Stimulated activated naive B cell treated with anti-CD40 and anti-IgM and Interleukin-4, amounts not matched to agents 10 μg/mL and 1 μg/mL and 100 μg/mL, for 72 hours (primary cell): ENCODE measurements around the gene TMED10.
A peak's percentile ranks its signal among the peaks of the same experiment; 100 is the strongest.
"Not testable (repeated sequence)": the region's sequence is repeated elsewhere in the genome, so short reads cannot be mapped to it uniquely, and the experiment has no call there.

ENCODE experiments used
- ATAC-seq, 2 donors: fragments of 150-1000 bp; cut with Tn5 transposase; replicated peaks; 2 replicates each; pipeline ENCODE4 v1.10.0; 2021; ENCODE audit warnings: moderate library complexity in 1 of 2
- DNase-seq: peaks from one replicate; pipeline ENCODE4 v3.0.0; 2021
- H3K27ac Mint-ChIP-seq: one replicate; pipeline ENCODE4 v1.8.0; 2022; ENCODE audit warnings: mild to moderate bottlenecking, mixed read lengths
- H3K27me3 Mint-ChIP-seq, 2 donors: one replicate each; pipeline ENCODE4 v1.8.0; 2022; ENCODE audit warnings: mixed read lengths in 2 of 2
- H3K36me3 Mint-ChIP-seq, 2 donors: one replicate each; pipeline ENCODE4 v1.8.0; 2022; ENCODE audit warnings: mixed read lengths in 2 of 2, mild to moderate bottlenecking in 1 of 2
- H3K4me1 Mint-ChIP-seq, 2 donors: one replicate each; pipeline ENCODE4 v1.8.0; 2022; ENCODE audit warnings: mixed read lengths in 2 of 2, mild to moderate bottlenecking in 1 of 2
- H3K4me3 Mint-ChIP-seq, 2 donors: one replicate each; pipeline ENCODE4 v1.8.0; 2022; ENCODE audit warnings: mild to moderate bottlenecking in 2 of 2, mixed read lengths in 2 of 2, moderate library complexity in 1 of 2
- H3K9me3 Mint-ChIP-seq, 2 donors: one replicate each; pipeline ENCODE4 v1.8.0; 2022; ENCODE audit warnings: mixed read lengths in 2 of 2, mild to moderate bottlenecking in 1 of 2

The TMED10 gene

GRCh38 chr14:75184492-75184891, 8.1 kb upstream of the TMED10 start:
- Mint-ChIP-seq H3K4me3 (no peak overlapping the region), H3K27me3 (peaks cover 0 to 5% of the 10 kb centered on the region in 2 donors), H3K27ac (peak overlapping the region; percentile 20), H3K36me3 (peaks cover 0 to 3% of the 10 kb centered on the region in 2 donors), H3K9me3 (peaks cover 0 to 3% of the 10 kb centered on the region in 2 donors), H3K4me1 (peaks cover 20 to 39% of the 10 kb centered on the region in 2 donors)
- ATAC-seq (peak; percentile 64 to 65), DNase-seq (no peak)

- Mint-ChIP-seq H3K9me3 (peaks cover 0 to 3% of the 10 kb centered on the region in 2 donors), H3K4me3 (no peak overlapping the region), H3K27ac (no peak overlapping the region), H3K27me3 (peaks cover 0 to 5% of the 10 kb centered on the region in 2 donors), H3K4me1 (peaks cover 16 to 36% of the 10 kb centered on the region in 2 donors), H3K36me3 (peaks cover 0 to 3% of the 10 kb centered on the region in 2 donors)
- no peak for ATAC-seq
- DNase-seq, result no peak
These were observed 7.6 kb upstream of the TMED10 start for GRCh38 chr14:75184039-75184438.

- H3K27me3 Mint-ChIP-seq, result peaks cover 0 to 5% of the 10 kb centered on the region in 2 donors
- ATAC-seq (no peak), DNase-seq (no peak)
- H3K27ac Mint-ChIP-seq, result no peak overlapping the region
- H3K4me1 Mint-ChIP-seq, result peaks cover 8 to 28% of the 10 kb centered on the region in 2 donors
- peaks cover 0 to 2% of the 10 kb centered on the region in 2 donors for H3K36me3 Mint-ChIP-seq
- H3K4me3 Mint-ChIP-seq, result no peak overlapping the region
- peaks cover 0 to 2% of the 10 kb centered on the region in 2 donors for H3K9me3 Mint-ChIP-seq
These were observed 6.8 kb upstream of the TMED10 start for GRCh38 chr14:75183225-75183624.

- H3K27me3 Mint-ChIP-seq, result peaks cover 0 to 5% of the 10 kb centered on the region in 2 donors
- ATAC-seq (no peak), DNase-seq (no peak)
- H3K9me3 Mint-ChIP-seq, result no peaks in the 10 kb centered on the region
- H3K4me1 Mint-ChIP-seq, result peaks cover 7 to 24% of the 10 kb centered on the region in 2 donors
- H3K36me3 Mint-ChIP-seq, result no peaks in the 10 kb centered on the region
- no peak overlapping the region for H3K27ac Mint-ChIP-seq
- H3K4me3 Mint-ChIP-seq, result no peak overlapping the region
These were observed 6.4 kb upstream of the TMED10 start for GRCh38 chr14:75182821-75183220.

- not testable (repeated sequence) for DNase-seq, H3K9me3 Mint-ChIP-seq, H3K36me3 Mint-ChIP-seq, H3K27me3 Mint-ChIP-seq, H3K27ac Mint-ChIP-seq, H3K4me3 Mint-ChIP-seq, ATAC-seq
- peaks cover 10 to 21% of the 10 kb centered on the region in 2 donors for H3K4me1 Mint-ChIP-seq
These were observed 5.8 kb upstream of the TMED10 start for GRCh38 chr14:75182163-75182562.

- peaks cover 8 to 21% of the 10 kb centered on the region in 2 donors for H3K4me1 Mint-ChIP-seq
- H3K27me3 Mint-ChIP-seq, result peaks cover 0 to 5% of the 10 kb centered on the region in 2 donors
- DNase-seq, result no peak
- H3K4me3 Mint-ChIP-seq, result no peak overlapping the region
- no peaks in the 10 kb centered on the region for H3K9me3 Mint-ChIP-seq
- ATAC-seq, result no peak
- H3K36me3 Mint-ChIP-seq, result no peaks in the 10 kb centered on the region
- no peak overlapping the region for H3K27ac Mint-ChIP-seq
These were observed 5.1 kb upstream of the TMED10 start for GRCh38 chr14:75181293-75182062.

- DNase-seq (no peak), ATAC-seq (peak; percentile 15 to 22)
- Mint-ChIP-seq H3K27ac (peak overlapping the region; percentile 99), H3K4me3 (peak overlapping the region; percentile 95 to 97), H3K4me1 (peaks cover 22 to 42% of the 10 kb centered on the region in 2 donors), H3K36me3 (peaks cover 9 to 12% of the 10 kb centered on the region in 2 donors), H3K27me3 (no peaks in the 10 kb centered on the region), H3K9me3 (no peaks in the 10 kb centered on the region)
These were observed 703 bp downstream of the TMED10 start for GRCh38 chr14:75175677-75176141.

- H3K27ac Mint-ChIP-seq, result peak overlapping the region; percentile 87
- peak overlapping the region; percentile 55 to 66 for H3K4me3 Mint-ChIP-seq
- H3K4me1 Mint-ChIP-seq, result peaks cover 32 to 55% of the 10 kb centered on the region in 2 donors
- DNase-seq (no peak), ATAC-seq (no peak)
- no peaks in the 10 kb centered on the region for H3K27me3 Mint-ChIP-seq
- H3K9me3 Mint-ChIP-seq, result no peaks in the 10 kb centered on the region
- peaks cover 13 to 16% of the 10 kb centered on the region in 2 donors for H3K36me3 Mint-ChIP-seq
These were observed 2.3 kb downstream of the TMED10 start for GRCh38 chr14:75174066-75174465.

- Mint-ChIP-seq H3K4me1 (peaks cover 47 to 78% of the 10 kb centered on the region in 2 donors), H3K9me3 (no peaks in the 10 kb centered on the region), H3K4me3 (no peak overlapping the region), H3K27ac (peak overlapping the region; percentile 1), H3K27me3 (no peaks in the 10 kb centered on the region), H3K36me3 (peaks cover 18 to 21% of the 10 kb centered on the region in 2 donors)
- DNase-seq (no peak), ATAC-seq (no peak)
These were observed 5.6 kb downstream of the TMED10 start for GRCh38 chr14:75170772-75171171.

- Mint-ChIP-seq H3K4me3 (no peak overlapping the region), H3K4me1 (peaks cover 41 to 62% of the 10 kb centered on the region in 2 donors), H3K9me3 (no peaks in the 10 kb centered on the region), H3K36me3 (peaks cover 16 to 17% of the 10 kb centered on the region in 2 donors), H3K27me3 (no peaks in the 10 kb centered on the region), H3K27ac (no peak overlapping the region)
- DNase-seq, result no peak
- no peak for ATAC-seq
These were observed 7.7 kb downstream of the TMED10 start for GRCh38 chr14:75168586-75169335.

- H3K9me3 Mint-ChIP-seq, result no peaks in the 10 kb centered on the region
- no peaks in the 10 kb centered on the region for H3K27me3 Mint-ChIP-seq
- no peak overlapping the region for H3K4me3 Mint-ChIP-seq
- no peak overlapping the region for H3K27ac Mint-ChIP-seq
- peaks cover 40 to 58% of the 10 kb centered on the region in 2 donors for H3K4me1 Mint-ChIP-seq
- ATAC-seq, result no peak
- H3K36me3 Mint-ChIP-seq, result peaks cover 14 to 22% of the 10 kb centered on the region in 2 donors
- no peak for DNase-seq
These were observed 9.1 kb downstream of the TMED10 start for GRCh38 chr14:75167325-75167724.

- Mint-ChIP-seq H3K4me3 (no peak overlapping the region), H3K27me3 (no peaks in the 10 kb centered on the region), H3K36me3 (peaks cover 20 to 27% of the 10 kb centered on the region in 2 donors), H3K4me1 (peaks cover 46 to 65% of the 10 kb centered on the region in 2 donors), H3K9me3 (no peaks in the 10 kb centered on the region), H3K27ac (no peak overlapping the region)
- DNase-seq (no peak), ATAC-seq (no peak)
These were observed 10.6 kb downstream of the TMED10 start for GRCh38 chr14:75165586-75166391.

- H3K36me3 Mint-ChIP-seq, result peaks cover 22 to 28% of the 10 kb centered on the region in 2 donors
- ATAC-seq (no peak), DNase-seq (no peak)
- no peaks in the 10 kb centered on the region for H3K27me3 Mint-ChIP-seq
- peaks cover 44 to 65% of the 10 kb centered on the region in 2 donors for H3K4me1 Mint-ChIP-seq
- H3K4me3 Mint-ChIP-seq, result no peak overlapping the region
- H3K27ac Mint-ChIP-seq, result no peak overlapping the region
- no peaks in the 10 kb centered on the region for H3K9me3 Mint-ChIP-seq
These were observed 11.6 kb downstream of the TMED10 start for GRCh38 chr14:75164809-75165208.

GRCh38 chr14:75163677-75164076, 12.7 kb downstream of the TMED10 start:
- no peak for DNase-seq
- no peaks in the 10 kb centered on the region for H3K9me3 Mint-ChIP-seq
- H3K27me3 Mint-ChIP-seq, result no peaks in the 10 kb centered on the region
- H3K4me1 Mint-ChIP-seq, result peaks cover 45 to 66% of the 10 kb centered on the region in 2 donors
- peaks cover 17 to 22% of the 10 kb centered on the region in 2 donors for H3K36me3 Mint-ChIP-seq
- no peak for ATAC-seq
- no peak overlapping the region for H3K4me3 Mint-ChIP-seq
- no peak overlapping the region for H3K27ac Mint-ChIP-seq
